ENCODE results near the gene ITPR3.

The ITPR3 gene

GRCh38 chr6:33620856-33621710 is at the start of gene ITPR3:
TSS of gene ITPR3 (plus strand) at chr6:33621322. CDS start at chr6:33621603, 281 bp downstream.
- peak within 1 kb of the TSS; percentile 84 for H3K4me3 ChIP-seq (ENCODE audit: low read depth, low read length)
- no peak for TF ChIP-seq CTCF (IDR thresholded peaks at IDR 0.05; ENCODE audit: control insufficient read depth, extremely low read depth, insufficient read depth)
- no peak for DNase-seq (ENCODE audit: low read depth)

DNA sequence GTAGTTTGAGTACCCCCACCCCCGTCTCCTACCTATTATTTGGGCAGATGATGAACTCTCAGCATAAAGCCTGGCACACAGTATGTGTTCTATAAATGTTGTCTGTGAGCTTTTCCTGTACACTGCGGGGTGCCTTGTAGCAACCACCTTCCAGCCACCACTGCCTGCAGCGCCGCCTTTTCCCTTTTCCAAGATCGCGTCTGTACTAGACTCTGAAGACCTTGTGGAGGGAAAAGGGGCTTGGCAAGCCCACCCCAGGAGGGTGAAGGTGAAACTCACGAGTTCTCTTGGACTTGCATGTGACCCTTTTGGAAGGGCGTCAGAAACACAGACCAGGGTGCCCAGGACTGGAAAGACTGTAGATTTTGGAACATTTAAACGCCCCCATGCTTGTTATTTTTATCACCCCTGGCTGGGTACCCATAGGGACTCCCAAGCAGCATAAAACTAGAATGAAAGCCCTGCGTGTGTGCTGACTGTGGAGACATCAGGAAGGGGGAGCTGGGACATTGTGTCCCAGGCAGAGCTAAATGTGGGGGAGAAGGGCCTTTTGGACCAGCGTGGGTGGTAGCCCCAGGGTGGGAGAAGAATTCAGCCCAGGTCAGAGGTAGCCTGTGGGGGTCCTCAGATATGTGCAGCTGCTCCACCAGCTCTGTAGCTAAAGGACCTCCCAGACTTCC is 49.3 kb upstream of the ITPR3 start:
- TF ChIP-seq CTCF (IDR thresholded peaks at IDR 0.05; ENCODE audit: control insufficient read depth, extremely low read depth, insufficient read depth): no peak
- no peak for DNase-seq (ENCODE audit: low read depth)
- peak overlapping the region; percentile 61 for H3K4me3 ChIP-seq (ENCODE audit: low read depth, low read length)

GRCh38 chr6:33575211-33575610 is 45.9 kb upstream of the ITPR3 start:
- H3K4me3 ChIP-seq (ENCODE audit: low read depth, low read length): no peak overlapping the region
- no peak for DNase-seq (ENCODE audit: low read depth)
- no peak for TF ChIP-seq CTCF (IDR thresholded peaks at IDR 0.05; ENCODE audit: control insufficient read depth, extremely low read depth, insufficient read depth)

GRCh38 chr6:33576668-33577067 is 44.5 kb upstream of the ITPR3 start:
- no peak for TF ChIP-seq CTCF (IDR thresholded peaks at IDR 0.05; ENCODE audit: control insufficient read depth, extremely low read depth, insufficient read depth)
- DNase-seq (ENCODE audit: low read depth): no peak
- peak overlapping the region; percentile 21 for H3K4me3 ChIP-seq (ENCODE audit: low read depth, low read length)

DNA sequence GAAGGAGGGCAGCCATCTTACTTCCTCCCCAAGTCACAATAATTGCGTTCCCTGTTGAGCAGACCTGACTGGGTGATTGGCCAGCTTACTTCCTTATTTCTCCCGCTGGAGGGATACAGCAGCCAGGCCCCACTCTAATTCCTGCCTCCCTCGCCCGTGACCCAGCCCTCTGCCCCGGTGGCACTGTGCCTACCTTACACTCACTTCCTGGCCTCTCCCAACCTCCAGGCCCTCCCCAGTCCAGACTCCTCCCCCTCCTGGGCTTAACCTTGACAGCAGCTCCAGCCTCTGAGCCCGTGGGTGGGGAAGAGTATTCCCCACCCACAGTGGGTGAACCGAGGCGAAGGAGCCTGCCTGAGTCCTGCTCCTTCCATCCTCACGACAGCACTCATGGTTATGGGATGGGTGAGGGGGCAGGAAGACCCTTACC is 44.0 kb upstream of the ITPR3 start:
- peak overlapping the region; percentile 21; the same call in 1 of the 2 replicates for H3K4me3 ChIP-seq (ENCODE audit: low read depth, low read length)
- no peak for TF ChIP-seq CTCF (IDR thresholded peaks at IDR 0.05; ENCODE audit: control insufficient read depth, extremely low read depth, insufficient read depth)
- DNase-seq (ENCODE audit: low read depth): peak; percentile 70

DNA sequence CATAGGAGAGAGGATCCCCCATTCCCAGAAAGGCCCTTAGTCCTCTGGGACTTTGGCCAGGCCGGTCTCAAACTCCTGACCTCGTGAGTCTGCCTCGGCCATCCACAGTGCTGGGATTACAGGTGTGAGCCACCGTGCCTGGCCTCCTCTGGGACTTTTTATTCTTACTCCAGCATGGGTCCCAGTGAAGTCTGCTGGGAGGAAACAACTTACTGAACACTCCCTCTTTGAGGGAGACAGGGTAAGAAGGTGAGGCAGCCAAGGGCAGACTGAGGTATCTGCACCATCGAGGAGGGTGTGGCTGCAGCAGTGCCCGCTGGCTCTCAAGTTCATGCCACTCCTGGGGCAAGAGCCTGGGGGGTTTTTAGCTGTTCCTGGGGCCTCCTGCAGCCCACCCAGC is 43.4 kb upstream of the ITPR3 start:
- no peak overlapping the region for H3K4me3 ChIP-seq (ENCODE audit: low read depth, low read length)
- no peak for TF ChIP-seq CTCF (IDR thresholded peaks at IDR 0.05; ENCODE audit: control insufficient read depth, extremely low read depth, insufficient read depth)

More for the DNA sequence above, 43.4 kb upstream of the ITPR3 start:
- DNase-seq (ENCODE audit: low read depth): no peak
